H9 (cell line): ENCODE measurements around the gene DNAJC6. TPM values are rescaled to one million over a fixed set of nuclear protein-coding genes. Genes with fewer than 3 reads are reported as not detected.

Source experiments
- DNase-seq: peaks from one replicate; pipeline ENCODE4 v3.0.0-alpha.2; 2017
- H2AFZ ChIP-seq: one replicate; pipeline ENCODE4 v1.6.1; 2013; ENCODE audit warnings: mild to moderate bottlenecking, low read length, control low read depth, moderate library complexity
- H2AK5ac ChIP-seq: 2 replicates; pipeline ENCODE4 v1.6.1; 2013; ENCODE audit warnings: low read length, control low read depth, mixed read lengths; ENCODE audit not compliant: insufficient read length
- H2BK120ac ChIP-seq: one replicate; pipeline ENCODE4 v1.6.1; 2013; ENCODE audit warnings: low read depth, mild to moderate bottlenecking, low read length, control low read depth, inconsistent platforms; ENCODE audit not compliant: poor library complexity, severe bottlenecking
- H2BK12ac ChIP-seq: 2 replicates; pipeline ENCODE4 v1.6.1; 2013; ENCODE audit warnings: low read length, control low read depth, mixed read lengths, low read depth; ENCODE audit not compliant: insufficient read length
- H2BK15ac ChIP-seq: 2 replicates; pipeline ENCODE4 v1.6.1; 2013; ENCODE audit warnings: low read depth, low read length, control low read depth
- H2BK20ac ChIP-seq: one replicate; pipeline ENCODE4 v1.6.1; 2013; ENCODE audit warnings: low read depth, mild to moderate bottlenecking, low read length, control low read depth, inconsistent platforms; ENCODE audit not compliant: poor library complexity, severe bottlenecking
- H2BK5ac ChIP-seq: 2 replicates; pipeline ENCODE4 v1.6.1; 2013; ENCODE audit warnings: low read length, control low read depth, mixed read lengths; ENCODE audit not compliant: insufficient read length
- H3K14ac ChIP-seq: 2 replicates; pipeline ENCODE4 v1.6.1; 2013; ENCODE audit warnings: low read length, control low read depth; ENCODE audit not compliant: insufficient read depth
- H3K18ac ChIP-seq: 2 replicates; pipeline ENCODE4 v1.6.1; 2013; ENCODE audit warnings: low read depth, mild to moderate bottlenecking, mixed read lengths, low read length, control low read depth; ENCODE audit not compliant: insufficient read length
- H3K23ac ChIP-seq: 2 replicates; pipeline ENCODE4 v1.6.1; 2013; ENCODE audit warnings: low read length, control low read depth, mixed read lengths, low read depth; ENCODE audit not compliant: insufficient read length
- H3K23me2 ChIP-seq: 2 replicates; pipeline ENCODE4 v1.6.1; 2013; ENCODE audit warnings: low read depth, mild to moderate bottlenecking, mixed read lengths, low read length, control low read depth; ENCODE audit not compliant: insufficient read length, poor library complexity, severe bottlenecking
- H3K27ac ChIP-seq: 2 replicates; pipeline ENCODE4 v1.5.1; 2013; ENCODE audit warnings: low read length, control low read depth, mixed read lengths, low read depth; ENCODE audit not compliant: insufficient read length
- H3K27me3 ChIP-seq: 2 replicates; pipeline ENCODE4 v1.6.1; 2013; ENCODE audit warnings: low read length, control low read depth, inconsistent platforms; ENCODE audit not compliant: insufficient read depth
- H3K4ac ChIP-seq: 2 replicates; pipeline ENCODE4 v1.6.1; 2013; ENCODE audit warnings: low read depth, mild to moderate bottlenecking, control low read depth, inconsistent platforms, low read length, moderate library complexity
- H3K4me1 ChIP-seq: 2 replicates; pipeline ENCODE4 v1.6.1; 2013; ENCODE audit warnings: low read length, control low read depth, inconsistent platforms; ENCODE audit not compliant: insufficient read depth
- H3K4me2 ChIP-seq: 2 replicates; pipeline ENCODE4 v1.6.1; 2013; ENCODE audit warnings: low read length, control low read depth, mixed read lengths; ENCODE audit not compliant: insufficient read length, insufficient read depth
- H3K56ac ChIP-seq: 2 replicates; pipeline ENCODE4 v1.6.1; 2013; ENCODE audit warnings: low read depth, mild to moderate bottlenecking, mixed read lengths, low read length, control low read depth; ENCODE audit not compliant: insufficient read length
- H3K79me1 ChIP-seq: 2 replicates; pipeline ENCODE4 v1.6.1; 2013; ENCODE audit warnings: low read depth, mild to moderate bottlenecking, moderate library complexity, low read length, control low read depth, inconsistent platforms; ENCODE audit not compliant: insufficient read depth, poor library complexity, severe bottlenecking
- H3K79me2 ChIP-seq: 2 replicates; pipeline ENCODE4 v1.6.1; 2013; ENCODE audit warnings: low read length, control low read depth, inconsistent platforms; ENCODE audit not compliant: insufficient read depth
- H3K9ac ChIP-seq: 2 replicates; pipeline ENCODE4 v1.6.1; 2013; ENCODE audit warnings: low read length, control low read depth, mixed read lengths; ENCODE audit not compliant: insufficient read length; ENCODE audit errors: extremely low read depth
- H3K9me3 ChIP-seq: one replicate; pipeline ENCODE4 v1.6.1; 2013; ENCODE audit warnings: low read depth, low read length, inconsistent platforms; ENCODE audit not compliant: control insufficient read depth
- H3T11ph ChIP-seq: one replicate; pipeline ENCODE4 v1.6.1; 2013; ENCODE audit warnings: mild to moderate bottlenecking, low read length, control low read depth, inconsistent platforms
- H4K20me1 ChIP-seq: one replicate; pipeline ENCODE4 v1.6.1; 2013; ENCODE audit not compliant: control insufficient read depth, insufficient read length, insufficient read depth
- H4K5ac ChIP-seq: 2 replicates; pipeline ENCODE4 v1.6.1; 2013; ENCODE audit warnings: low read depth, mild to moderate bottlenecking, mixed read lengths, low read length, control low read depth; ENCODE audit not compliant: insufficient read length
- H4K8ac ChIP-seq: replicated peaks from 2 replicates; pipeline ENCODE4 v1.6.1; 2013; ENCODE audit warnings: low read length, control low read depth, mixed read lengths, low read depth; ENCODE audit not compliant: insufficient read length
- H4K91ac ChIP-seq: 2 replicates; pipeline ENCODE4 v1.6.1; 2013; ENCODE audit warnings: low read depth, mild to moderate bottlenecking, moderate library complexity, mixed read lengths, low read length, control low read depth; ENCODE audit not compliant: insufficient read length
- H3K27ac Mint-ChIP-seq, 3 experiments: 2 replicates in 2 of 3; 3 replicates in 1 of 3; pipeline ENCODE4 v1.8.0; 2020 to 2021; ENCODE audit warnings: mixed read lengths in 3 of 3, mild to moderate bottlenecking in 1 of 3, moderate library complexity in 1 of 3
- H3K27me3 Mint-ChIP-seq: 2 replicates; pipeline ENCODE4 v1.8.0; 2021; ENCODE audit warnings: low read depth, mild to moderate bottlenecking, moderate library complexity, mixed read lengths
- H3K36me3 Mint-ChIP-seq, 3 experiments: 2 replicates in 2 of 3; 3 replicates in 1 of 3; pipeline ENCODE4 v1.8.0; 2020 to 2021; ENCODE audit warnings: low read depth in 3 of 3, mixed read lengths in 3 of 3; ENCODE audit not compliant: insufficient read depth in 1 of 3
- H3K4me1 Mint-ChIP-seq, 2 experiments: 2 replicates each; pipeline ENCODE4 v1.8.0; 2020; ENCODE audit warnings: mixed read lengths in 2 of 2
- H3K4me3 Mint-ChIP-seq, 2 experiments: 2 replicates in 1 of 2; 3 replicates in 1 of 2; pipeline ENCODE4 v1.8.0; 2020 to 2021; ENCODE audit warnings: mild to moderate bottlenecking in 2 of 2, mixed read lengths in 2 of 2, moderate library complexity in 1 of 2
- H3K9me3 Mint-ChIP-seq, 2 experiments: 2 replicates in 1 of 2; 3 replicates in 1 of 2; pipeline ENCODE4 v1.8.0; 2020; ENCODE audit warnings: mild to moderate bottlenecking in 2 of 2, mixed read lengths in 2 of 2, moderate library complexity in 1 of 2
- WGBS: extraction: QIAGEN DNeasy Blood & Tissue Kit; methylation state at CpG from one replicate; pipeline ENCODE4 v1.1.7; 2013; ENCODE audit warnings: missing lambda C conversion rate, low lambda C conversion rate, mixed read lengths; ENCODE audit not compliant: insufficient read length; ENCODE audit errors: extremely low coverage; 5-methylcytosine and 5-hydroxymethylcytosine counted together
- total RNA-seq: library from RNA; stranded (reverse); gene quantifications from 2 replicates; pipeline ENCODE4 v1.2.1, GENCODE V29; 2021
- TF ChIP-seq, protein P1 (sequence below): fragments of 200-600 bp; sonication (generic); conservative IDR thresholded peaks from 3 replicates; pipeline ENCODE4 v1.8.0; 2021; ENCODE audit warnings: antibody characterized with exemption, mild to moderate bottlenecking

The DNAJC6 gene
- total RNA-seq, 1 experiment from 2014 or later, result 2.2 TPM

DNA sequence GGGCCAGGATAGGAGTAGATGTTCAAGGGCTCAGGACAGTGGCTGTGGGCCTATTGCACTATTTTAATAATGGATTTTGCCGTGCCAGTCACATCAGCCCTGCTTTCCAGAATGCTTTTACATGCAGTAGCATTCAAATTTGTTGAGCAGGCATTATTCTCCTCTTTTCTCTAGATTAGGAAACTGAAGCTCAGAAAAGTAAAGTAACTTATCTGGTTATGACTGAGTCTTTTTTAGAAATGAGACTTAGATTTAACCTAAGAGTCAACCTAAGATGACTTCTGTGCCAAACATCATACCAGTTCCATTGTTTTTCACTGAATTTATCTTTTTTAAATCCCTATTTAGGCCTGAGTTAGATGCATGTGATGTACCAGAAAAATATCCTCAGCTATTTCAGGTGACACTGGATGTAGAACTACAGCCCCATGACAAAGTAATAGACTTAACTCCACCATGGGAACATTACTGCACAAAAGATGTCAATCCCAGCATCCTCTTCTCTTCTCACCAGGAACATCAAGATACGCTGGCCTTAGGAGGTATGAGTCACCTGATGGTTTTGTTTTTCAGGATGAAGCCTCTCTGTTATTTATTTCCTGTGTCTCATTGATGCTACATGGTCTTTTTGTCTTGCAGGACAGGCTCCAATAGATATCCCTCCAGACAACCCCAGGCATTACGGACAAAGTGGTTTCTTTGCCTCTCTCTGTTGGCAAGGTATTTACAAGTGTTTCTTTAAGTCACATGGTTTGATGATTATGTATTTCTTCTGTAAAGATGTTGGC is 79.8 kb downstream of the DNAJC6 start:
- no peak overlapping the region for H2BK15ac ChIP-seq
- no peak overlapping the region for H3K14ac ChIP-seq
- H3T11ph ChIP-seq, result no peak overlapping the region
- H4K5ac ChIP-seq, result no peak overlapping the region
- H3K27me3 Mint-ChIP-seq, result no peaks in the 10 kb centered on the region
- H2BK120ac ChIP-seq, result no peak overlapping the region
- no peak overlapping the region for H2BK5ac ChIP-seq
- H3K79me1 ChIP-seq, result no peaks in the 10 kb centered on the region
- no peak overlapping the region for H3K56ac ChIP-seq
- TF ChIP-seq, protein P1, sequence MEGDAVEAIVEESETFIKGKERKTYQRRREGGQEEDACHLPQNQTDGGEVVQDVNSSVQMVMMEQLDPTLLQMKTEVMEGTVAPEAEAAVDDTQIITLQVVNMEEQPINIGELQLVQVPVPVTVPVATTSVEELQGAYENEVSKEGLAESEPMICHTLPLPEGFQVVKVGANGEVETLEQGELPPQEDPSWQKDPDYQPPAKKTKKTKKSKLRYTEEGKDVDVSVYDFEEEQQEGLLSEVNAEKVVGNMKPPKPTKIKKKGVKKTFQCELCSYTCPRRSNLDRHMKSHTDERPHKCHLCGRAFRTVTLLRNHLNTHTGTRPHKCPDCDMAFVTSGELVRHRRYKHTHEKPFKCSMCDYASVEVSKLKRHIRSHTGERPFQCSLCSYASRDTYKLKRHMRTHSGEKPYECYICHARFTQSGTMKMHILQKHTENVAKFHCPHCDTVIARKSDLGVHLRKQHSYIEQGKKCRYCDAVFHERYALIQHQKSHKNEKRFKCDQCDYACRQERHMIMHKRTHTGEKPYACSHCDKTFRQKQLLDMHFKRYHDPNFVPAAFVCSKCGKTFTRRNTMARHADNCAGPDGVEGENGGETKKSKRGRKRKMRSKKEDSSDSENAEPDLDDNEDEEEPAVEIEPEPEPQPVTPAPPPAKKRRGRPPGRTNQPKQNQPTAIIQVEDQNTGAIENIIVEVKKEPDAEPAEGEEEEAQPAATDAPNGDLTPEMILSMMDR, result no peak
- H3K23ac ChIP-seq, result no peak overlapping the region
- no peak overlapping the region for H2BK20ac ChIP-seq
- no peak overlapping the region for H2AFZ ChIP-seq
- H3K4me2 ChIP-seq, result no peak overlapping the region
- no peak overlapping the region for H4K91ac ChIP-seq
- peaks cover 4 to 14% of the 10 kb centered on the region in 2 experiments for H3K4me1 Mint-ChIP-seq
- H3K9ac ChIP-seq, result no peak overlapping the region
- no peak overlapping the region for H4K8ac ChIP-seq
- no peak overlapping the region for H2AK5ac ChIP-seq
- no peaks in the 10 kb centered on the region for H3K4me1 ChIP-seq
- no peaks in the 10 kb centered on the region for H3K23me2 ChIP-seq
- H4K20me1 ChIP-seq, result no peaks in the 10 kb centered on the region
- H3K18ac ChIP-seq, result no peak overlapping the region
- WGBS, result no CpG with 5 or more reads among the region's 3 CpGs
- peak overlapping the region in 1 of 3 experiments; percentile 76; a peak in 3 of 7 replicates for H3K27ac Mint-ChIP-seq
- no peak overlapping the region for H2BK12ac ChIP-seq
- H3K79me2 ChIP-seq, result no peaks in the 10 kb centered on the region
- H3K27ac ChIP-seq, result peak overlapping the region; percentile 19
- peaks cover 4 to 5% (median 5%) of the 10 kb centered on the region in 3 experiments; a peak in 6 of 7 replicates for H3K36me3 Mint-ChIP-seq
- DNase-seq, result no peak
- no peak overlapping the region for H3K4ac ChIP-seq
- H3K9me3 ChIP-seq, result peaks cover 8% of the 10 kb centered on the region
- no peak overlapping the region for H3K4me3 Mint-ChIP-seq
- no peaks in the 10 kb centered on the region for H3K27me3 ChIP-seq
- H3K9me3 Mint-ChIP-seq, result peaks cover 4 to 5% of the 10 kb centered on the region in 2 experiments; a peak in 4 of 5 replicates
